Neural progenitor cell (in vitro differentiated cells): Measurements from ENCODE around the gene ZNF277. TPM values are rescaled to one million over a fixed set of nuclear protein-coding genes. Genes with fewer than 3 reads are reported as not detected.

Experiments used
- DNase-seq: peaks from one replicate; pipeline ENCODE4 v3.0.0-alpha.2; 2016; ENCODE audit warnings: low spot score
- H2AFZ ChIP-seq: fragments of 200-600 bp; sonication (generic); replicated peaks from 2 replicates; pipeline ENCODE4 v1.6.1; 2016; ENCODE audit warnings: antibody characterized with exemption
- H3F3A ChIP-seq: fragments of 200-600 bp; sonication (generic); 2 replicates; pipeline ENCODE4 v1.6.1; 2016; ENCODE audit warnings: antibody characterized with exemption, low read depth
- H3K27ac ChIP-seq: fragments of 200-600 bp; sonication (generic); 2 replicates; pipeline ENCODE4 v1.5.1; 2016; ENCODE audit warnings: mild to moderate bottlenecking
- H3K27me3 ChIP-seq: fragments of 200-600 bp; sonication (generic); 2 replicates; pipeline ENCODE4 v1.6.1; 2016; ENCODE audit warnings: mild to moderate bottlenecking, moderate library complexity
- H3K36me3 ChIP-seq: fragments of 200-600 bp; sonication (generic); 2 replicates; pipeline ENCODE4 v1.5.1; 2016
- H3K4me1 ChIP-seq: fragments of 200-600 bp; sonication (generic); 2 replicates; pipeline ENCODE4 v1.6.1; 2016; ENCODE audit warnings: mixed run types
- H3K4me2 ChIP-seq: fragments of 200-600 bp; sonication (generic); 2 replicates; pipeline ENCODE4 v1.6.1; 2016
- H3K4me3 ChIP-seq: fragments of 200-600 bp; sonication (generic); 2 replicates; pipeline ENCODE4 v1.5.1; 2016
- H3K79me2 ChIP-seq: fragments of 200-600 bp; sonication (generic); 2 replicates; pipeline ENCODE4 v1.6.1; 2016; ENCODE audit warnings: low read depth
- H3K9ac ChIP-seq: fragments of 200-600 bp; sonication (generic); 2 replicates; pipeline ENCODE4 v1.6.1; 2016
- H3K9me3 ChIP-seq: fragments of 200-600 bp; sonication (generic); 2 replicates; pipeline ENCODE4 v1.5.1; 2016; ENCODE audit warnings: low read depth
- H4K20me1 ChIP-seq: fragments of 200-600 bp; sonication (generic); 2 replicates; pipeline ENCODE4 v1.6.1; 2016; ENCODE audit warnings: low read depth
- H3K27ac Mint-ChIP-seq: 3 replicates; pipeline ENCODE4 v1.8.0; 2021; ENCODE audit warnings: mixed read lengths
- H3K27me3 Mint-ChIP-seq: 2 replicates; pipeline ENCODE4 v1.8.0; 2022; ENCODE audit warnings: low read depth, mild to moderate bottlenecking, inconsistent platforms, moderate library complexity, mixed read lengths; ENCODE audit not compliant: insufficient read depth
- H3K36me3 Mint-ChIP-seq: 3 replicates; pipeline ENCODE4 v1.8.0; 2021; ENCODE audit warnings: mixed read lengths
- H3K4me1 Mint-ChIP-seq: 3 replicates; pipeline ENCODE4 v1.8.0; 2021; ENCODE audit warnings: mixed read lengths
- H3K4me3 Mint-ChIP-seq: 3 replicates; pipeline ENCODE4 v1.8.0; 2021; ENCODE audit warnings: mild to moderate bottlenecking, moderate library complexity, mixed read lengths
- H3K9me3 Mint-ChIP-seq: 3 replicates; pipeline ENCODE4 v1.8.0; 2020; ENCODE audit warnings: mixed read lengths
- EZH2 ChIP-seq: fragments of 200-600 bp; sonication (generic); IDR thresholded peaks from 2 replicates; pipeline ENCODE4 v1.6.1; 2017; ENCODE audit warnings: antibody characterized with exemption, mild to moderate bottlenecking, moderate library complexity
- EZH2phosphoT487 ChIP-seq: fragments of 200-600 bp; sonication (generic); IDR thresholded peaks from 2 replicates; pipeline ENCODE4 v1.6.1; 2017; ENCODE audit warnings: antibody characterized with exemption
- total RNA-seq: library from RNA; depleted of rRNA; stranded (reverse); fragments of >200 nt; gene quantifications from 2 replicates; pipeline ENCODE4 v1.2.3, GENCODE V29; 2015; ENCODE audit warnings: low replicate concordance
- TF ChIP-seq, protein P1 (sequence below): fragments of 200-600 bp; sonication (generic); IDR thresholded peaks from 2 replicates; pipeline ENCODE4 v1.5.1; 2017; ENCODE audit warnings: antibody characterized with exemption, mild to moderate bottlenecking

ZNF277 gene
- total RNA-seq, 1 donor from 2014 or later, result 55.5 TPM

GRCh38 chr7:112331492-112331891 is 125.0 kb downstream of the ZNF277 start:
- H2AFZ ChIP-seq, result no peak overlapping the region
- H3K9ac ChIP-seq, result no peak overlapping the region
- H3K4me1 ChIP-seq, result no peaks in the 10 kb centered on the region
- H4K20me1 ChIP-seq, result no peaks in the 10 kb centered on the region
- H3K4me3 ChIP-seq, result no peak overlapping the region
- H3K79me2 ChIP-seq, result no peaks in the 10 kb centered on the region
- TF ChIP-seq EZH2phosphoT487 (no peak), EZH2 (no peak)
- TF ChIP-seq, protein P1, sequence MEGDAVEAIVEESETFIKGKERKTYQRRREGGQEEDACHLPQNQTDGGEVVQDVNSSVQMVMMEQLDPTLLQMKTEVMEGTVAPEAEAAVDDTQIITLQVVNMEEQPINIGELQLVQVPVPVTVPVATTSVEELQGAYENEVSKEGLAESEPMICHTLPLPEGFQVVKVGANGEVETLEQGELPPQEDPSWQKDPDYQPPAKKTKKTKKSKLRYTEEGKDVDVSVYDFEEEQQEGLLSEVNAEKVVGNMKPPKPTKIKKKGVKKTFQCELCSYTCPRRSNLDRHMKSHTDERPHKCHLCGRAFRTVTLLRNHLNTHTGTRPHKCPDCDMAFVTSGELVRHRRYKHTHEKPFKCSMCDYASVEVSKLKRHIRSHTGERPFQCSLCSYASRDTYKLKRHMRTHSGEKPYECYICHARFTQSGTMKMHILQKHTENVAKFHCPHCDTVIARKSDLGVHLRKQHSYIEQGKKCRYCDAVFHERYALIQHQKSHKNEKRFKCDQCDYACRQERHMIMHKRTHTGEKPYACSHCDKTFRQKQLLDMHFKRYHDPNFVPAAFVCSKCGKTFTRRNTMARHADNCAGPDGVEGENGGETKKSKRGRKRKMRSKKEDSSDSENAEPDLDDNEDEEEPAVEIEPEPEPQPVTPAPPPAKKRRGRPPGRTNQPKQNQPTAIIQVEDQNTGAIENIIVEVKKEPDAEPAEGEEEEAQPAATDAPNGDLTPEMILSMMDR, result no peak
- no peak overlapping the region for H3K27ac ChIP-seq
- H3F3A ChIP-seq, result no peaks in the 10 kb centered on the region
- H3K27ac Mint-ChIP-seq, result no peak overlapping the region
- H3K27me3 Mint-ChIP-seq, result no peaks in the 10 kb centered on the region
- DNase-seq, result no peak
- H3K36me3 ChIP-seq, result no peaks in the 10 kb centered on the region
- no peak overlapping the region for H3K4me3 Mint-ChIP-seq
- H3K4me1 Mint-ChIP-seq, result no peaks in the 10 kb centered on the region
- peaks cover 4% of the 10 kb centered on the region for H3K9me3 Mint-ChIP-seq
- no peak overlapping the region for H3K4me2 ChIP-seq
- peaks cover 20% of the 10 kb centered on the region for H3K36me3 Mint-ChIP-seq
- no peaks in the 10 kb centered on the region for H3K9me3 ChIP-seq
- no peaks in the 10 kb centered on the region for H3K27me3 ChIP-seq

DNA sequence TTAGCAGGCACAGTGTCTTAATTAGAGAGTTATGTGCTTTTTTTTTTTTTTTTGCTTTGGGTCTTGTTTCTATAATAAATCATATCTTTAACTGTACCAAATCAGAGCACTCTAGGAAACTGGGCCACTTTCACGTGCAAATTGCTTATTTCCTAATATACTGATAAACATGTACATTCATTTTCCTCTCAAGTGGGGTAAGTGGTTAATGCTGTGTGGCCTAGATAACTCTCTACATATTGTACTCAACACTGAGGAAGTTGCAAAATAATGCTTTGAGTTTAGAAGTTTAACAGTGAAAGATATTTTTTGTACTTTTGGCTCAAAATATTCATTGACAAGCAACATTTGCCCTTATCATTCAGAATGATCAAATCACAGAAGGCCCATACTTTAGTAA is 127.9 kb downstream of the ZNF277 start:
- no peak for TF ChIP-seq EZH2
- no peak for TF ChIP-seq EZH2phosphoT487
- TF ChIP-seq, protein P1, result no peak
- Mint-ChIP-seq H3K27ac (no peak overlapping the region), H3K36me3 (peaks cover 11% of the 10 kb centered on the region), H3K4me1 (no peaks in the 10 kb centered on the region), H3K4me3 (no peak overlapping the region), H3K27me3 (no peaks in the 10 kb centered on the region), H3K9me3 (no peaks in the 10 kb centered on the region)
- DNase-seq, result no peak
- Histone ChIP-seq H3K79me2 (no peaks in the 10 kb centered on the region), H3K4me1 (no peaks in the 10 kb centered on the region), H3K4me3 (no peak overlapping the region), H3K27ac (no peak overlapping the region), H3K9ac (no peak overlapping the region), H4K20me1 (no peaks in the 10 kb centered on the region), H3K27me3 (no peaks in the 10 kb centered on the region), H3K4me2 (no peak overlapping the region), H3K9me3 (no peaks in the 10 kb centered on the region), H2AFZ (no peak overlapping the region), H3K36me3 (no peaks in the 10 kb centered on the region), H3F3A (no peaks in the 10 kb centered on the region)

- Histone ChIP-seq H3K4me1 (no peaks in the 10 kb centered on the region), H3K4me2 (no peak overlapping the region), H2AFZ (no peak overlapping the region), H3K9me3 (no peaks in the 10 kb centered on the region), H3K4me3 (no peak overlapping the region), H3K27ac (no peak overlapping the region), H3K9ac (no peak overlapping the region), H3K36me3 (no peaks in the 10 kb centered on the region), H3K79me2 (no peaks in the 10 kb centered on the region), H4K20me1 (no peaks in the 10 kb centered on the region), H3K27me3 (no peaks in the 10 kb centered on the region), H3F3A (no peaks in the 10 kb centered on the region)
- H3K4me1 Mint-ChIP-seq, result no peaks in the 10 kb centered on the region
- H3K4me3 Mint-ChIP-seq, result no peak overlapping the region
- DNase-seq, result no peak
- no peaks in the 10 kb centered on the region for H3K9me3 Mint-ChIP-seq
- no peak for TF ChIP-seq EZH2
- no peak for TF ChIP-seq EZH2phosphoT487
- TF ChIP-seq, protein P1, result no peak
- H3K27ac Mint-ChIP-seq, result no peak overlapping the region
- H3K27me3 Mint-ChIP-seq, result no peaks in the 10 kb centered on the region
- H3K36me3 Mint-ChIP-seq, result peaks cover 4% of the 10 kb centered on the region
Observed at GRCh38 chr7:112336261-112336660, 129.8 kb downstream of the ZNF277 start.
